HG03354 (cell line): ENCODE results near the gene SULT2B1.
"Not testable (repeated sequence)": the region's sequence is repeated elsewhere in the genome, so short reads cannot be mapped to it uniquely, and the experiment has no call there.

Source experiments
- ATAC-seq: cut with Tn5 transposase; IDR thresholded peaks from one replicate; pipeline ENCODE4 v1.9.1; 2021; ENCODE audit warnings: mild to moderate bottlenecking; ENCODE audit not compliant: unreplicated experiment, poor library complexity, severe bottlenecking

SULT2B1 gene

GRCh38 chr19:48524221-48524620, 27.8 kb upstream of the SULT2B1 start:
- no peak for ATAC-seq

- ATAC-seq: no peak
These were observed 27.2 kb upstream of the SULT2B1 start for GRCh38 chr19:48524732-48525131.

- no peak for ATAC-seq
These were observed 22.8 kb upstream of the SULT2B1 start for GRCh38 chr19:48529156-48529555.

GRCh38 chr19:48530066-48530720, 21.8 kb upstream of the SULT2B1 start:
- ATAC-seq: no peak

- ATAC-seq: no peak
These were observed 21.2 kb upstream of the SULT2B1 start for GRCh38 chr19:48530770-48531169.

- ATAC-seq: no peak
These were observed 18.2 kb upstream of the SULT2B1 start for GRCh38 chr19:48533770-48534169.

GRCh38 chr19:48537541-48537940, 14.4 kb upstream of the SULT2B1 start:
- ATAC-seq: no peak

GRCh38 chr19:48538057-48538456, 13.9 kb upstream of the SULT2B1 start:
- not testable (repeated sequence) for ATAC-seq

- ATAC-seq: no peak
These were observed 12.4 kb upstream of the SULT2B1 start for GRCh38 chr19:48539503-48540096.

- ATAC-seq: no peak
These were observed 11.9 kb upstream of the SULT2B1 start for GRCh38 chr19:48540110-48540509.

- no peak for ATAC-seq
These were observed 10.2 kb upstream of the SULT2B1 start for GRCh38 chr19:48541813-48542212.

- no peak for ATAC-seq
These were observed 8.8 kb upstream of the SULT2B1 start for GRCh38 chr19:48543121-48543710.

GRCh38 chr19:48544856-48545750, 6.9 kb upstream of the SULT2B1 start:
- no peak for ATAC-seq

- no peak for ATAC-seq
These were observed 4.2 kb upstream of the SULT2B1 start for GRCh38 chr19:48547722-48548121.

GRCh38 chr19:48548253-48548911, 3.6 kb upstream of the SULT2B1 start:
- no peak for ATAC-seq

GRCh38 chr19:48549380-48549779, 2.6 kb upstream of the SULT2B1 start:
- ATAC-seq: no peak

GRCh38 chr19:48552406-48553322, 692 bp downstream of the SULT2B1 start:
- ATAC-seq: no peak

- ATAC-seq: no peak
These were observed 1.9 kb downstream of the SULT2B1 start for GRCh38 chr19:48553676-48554384.
